ENCODE data around the gene FZR1. TPM values are rescaled to one million over a fixed set of nuclear protein-coding genes. Genes with fewer than 3 reads are reported as not detected.

Gene FZR1
- total RNA-seq, 1 donor: 36.6 TPM

GRCh38 chr19:3546119-3546518 lies 40.0 kb downstream of the FZR1 start:
- no peak overlapping the region for H3K4me3 ChIP-seq (ENCODE audit: insufficient read depth, low read length)
- no peaks in the 10 kb centered on the region for H3K9me3 ChIP-seq (ENCODE audit: low read depth, low read length)
- no peak overlapping the region for H3K27ac ChIP-seq (ENCODE audit: low read depth, low read length)
- H3K79me2 ChIP-seq (ENCODE audit: insufficient read depth, low read length): peaks cover 8% of the 10 kb centered on the region
- H3K4me2 ChIP-seq (ENCODE audit: insufficient read depth, low read length): no peak overlapping the region
- peak; percentile 77 for DNase-seq (ENCODE audit: insufficient read length, low spot score, missing footprints)
- H4K20me1 ChIP-seq (ENCODE audit: insufficient read depth, low read length): peaks cover 13% of the 10 kb centered on the region
- H3K4me1 ChIP-seq (ENCODE audit: insufficient read depth, low read length): no peaks in the 10 kb centered on the region
- no peaks in the 10 kb centered on the region for H3K27me3 ChIP-seq (ENCODE audit: insufficient read depth, low read length)
- TF ChIP-seq CTCF (IDR thresholded peaks at IDR 0.05; ENCODE audit: extremely low read depth, low read depth, low read length): no peak
- no peak overlapping the region for H2AFZ ChIP-seq (ENCODE audit: low read length)
- H3K36me3 ChIP-seq (ENCODE audit: insufficient read depth, low read length): peaks cover 12% of the 10 kb centered on the region

GRCh38 chr19:3547301-3547731 lies 41.2 kb downstream of the FZR1 start:
- H3K4me3 ChIP-seq (ENCODE audit: insufficient read depth, low read length): no peak overlapping the region
- H2AFZ ChIP-seq (ENCODE audit: low read length): no peak overlapping the region
- TF ChIP-seq CTCF (IDR thresholded peaks at IDR 0.05; ENCODE audit: extremely low read depth, low read depth, low read length): peak; percentile 62
- no peaks in the 10 kb centered on the region for H3K4me1 ChIP-seq (ENCODE audit: insufficient read depth, low read length)
- no peak overlapping the region for H3K4me2 ChIP-seq (ENCODE audit: insufficient read depth, low read length)
- no peaks in the 10 kb centered on the region for H3K9me3 ChIP-seq (ENCODE audit: low read depth, low read length)
- H4K20me1 ChIP-seq (ENCODE audit: insufficient read depth, low read length): peaks cover 13% of the 10 kb centered on the region
- peak; percentile 94 for DNase-seq (ENCODE audit: insufficient read length, low spot score, missing footprints)
- H3K79me2 ChIP-seq (ENCODE audit: insufficient read depth, low read length): peaks cover 14% of the 10 kb centered on the region
- H3K36me3 ChIP-seq (ENCODE audit: insufficient read depth, low read length): peaks cover 12% of the 10 kb centered on the region
- no peaks in the 10 kb centered on the region for H3K27me3 ChIP-seq (ENCODE audit: insufficient read depth, low read length)
- H3K27ac ChIP-seq (ENCODE audit: low read depth, low read length): no peak overlapping the region

- Histone ChIP-seq H4K20me1 (ENCODE audit: insufficient read depth, low read length) (peaks cover 13% of the 10 kb centered on the region), H3K27me3 (ENCODE audit: insufficient read depth, low read length) (no peaks in the 10 kb centered on the region), H3K36me3 (ENCODE audit: insufficient read depth, low read length) (peaks cover 12% of the 10 kb centered on the region), H3K4me1 (ENCODE audit: insufficient read depth, low read length) (peaks cover 3% of the 10 kb centered on the region), H3K9me3 (ENCODE audit: low read depth, low read length) (no peaks in the 10 kb centered on the region), H3K79me2 (ENCODE audit: insufficient read depth, low read length) (peaks cover 19% of the 10 kb centered on the region), H3K4me2 (ENCODE audit: insufficient read depth, low read length) (no peak overlapping the region), H3K4me3 (ENCODE audit: insufficient read depth, low read length) (no peak overlapping the region), H2AFZ (ENCODE audit: low read length) (no peak overlapping the region), H3K27ac (ENCODE audit: low read depth, low read length) (no peak overlapping the region)
- TF ChIP-seq CTCF (IDR thresholded peaks at IDR 0.05; ENCODE audit: extremely low read depth, low read depth, low read length): no peak
- peak; percentile 75 for DNase-seq (ENCODE audit: insufficient read length, low spot score, missing footprints)
Observed at GRCh38 chr19:3547767-3548282, 41.7 kb downstream of the FZR1 start.

GRCh38 chr19:3548606-3549005 lies 42.5 kb downstream of the FZR1 start:
- peaks cover 24% of the 10 kb centered on the region for H3K79me2 ChIP-seq (ENCODE audit: insufficient read depth, low read length)
- H3K4me1 ChIP-seq (ENCODE audit: insufficient read depth, low read length): peaks cover 3% of the 10 kb centered on the region
- no peak overlapping the region for H3K27ac ChIP-seq (ENCODE audit: low read depth, low read length)
- H2AFZ ChIP-seq (ENCODE audit: low read length): no peak overlapping the region
- no peak overlapping the region for H3K4me2 ChIP-seq (ENCODE audit: insufficient read depth, low read length)
- peaks cover 13% of the 10 kb centered on the region for H4K20me1 ChIP-seq (ENCODE audit: insufficient read depth, low read length)
- H3K36me3 ChIP-seq (ENCODE audit: insufficient read depth, low read length): peaks cover 12% of the 10 kb centered on the region
- no peaks in the 10 kb centered on the region for H3K27me3 ChIP-seq (ENCODE audit: insufficient read depth, low read length)
- H3K4me3 ChIP-seq (ENCODE audit: insufficient read depth, low read length): no peak overlapping the region
- no peaks in the 10 kb centered on the region for H3K9me3 ChIP-seq (ENCODE audit: low read depth, low read length)
- peak; percentile 72 for DNase-seq (ENCODE audit: insufficient read length, low spot score, missing footprints)
- TF ChIP-seq CTCF (IDR thresholded peaks at IDR 0.05; ENCODE audit: extremely low read depth, low read depth, low read length): no peak
